Small intestine (tissue), 7 donors: Measurements from ENCODE around the gene NTRK2. TPM values are rescaled to one million over a fixed set of nuclear protein-coding genes. Genes with fewer than 3 reads are reported as not detected.

Experiments used
- DNase-seq, 2 donors: peaks; one replicate each; pipeline versions ENCODE4 v3.0.0 to v3.0.0-alpha.2; 2013
- FAIRE-seq: peaks from 2 replicates; lab custom pipeline; 2012; peaks lifted over from hg19 to GRCh38; lab: Jason Lieb, UNC
- H3K27ac ChIP-seq, 3 donors: one replicate each; pipeline ENCODE4 v1.5.1; 2013; ENCODE audit warnings: low read length in 2 of 3, mild to moderate bottlenecking in 2 of 3, control low read depth in 1 of 3, inconsistent platforms in 1 of 3, low read depth in 1 of 3, moderate library complexity in 1 of 3
- H3K27me3 ChIP-seq, 3 donors: one replicate each; pipeline ENCODE4 v1.6.1; 2013; ENCODE audit warnings: low read length in 3 of 3, inconsistent platforms in 1 of 3; ENCODE audit not compliant: control insufficient read depth in 3 of 3, insufficient read depth in 3 of 3
- H3K36me3 ChIP-seq, 3 donors: one replicate each; pipeline ENCODE4 v1.6.1; 2013; ENCODE audit warnings: low read length in 3 of 3, inconsistent platforms in 1 of 3, low read depth in 1 of 3, mild to moderate bottlenecking in 1 of 3, moderate library complexity in 1 of 3; ENCODE audit not compliant: control insufficient read depth in 3 of 3, insufficient read depth in 2 of 3
- H3K4me1 ChIP-seq, 3 donors: one replicate each; pipeline ENCODE4 v1.6.1; 2013; ENCODE audit warnings: low read length in 2 of 3, inconsistent platforms in 1 of 3, low read depth in 1 of 3, mild to moderate bottlenecking in 1 of 3, moderate library complexity in 1 of 3; ENCODE audit not compliant: control insufficient read depth in 3 of 3, insufficient read depth in 2 of 3
- H3K4me3 ChIP-seq, 3 donors: one replicate each; pipeline ENCODE4 v1.5.1; 2013; ENCODE audit warnings: low read length in 3 of 3, control low read depth in 1 of 3, inconsistent platforms in 1 of 3, low read depth in 1 of 3, mild to moderate bottlenecking in 1 of 3, moderate library complexity in 1 of 3
- H3K9me3 ChIP-seq, 2 donors: one replicate each; pipeline ENCODE4 v1.6.1; 2013; ENCODE audit warnings: low read depth in 1 of 2, low read length in 1 of 2; ENCODE audit not compliant: control insufficient read depth in 2 of 2, insufficient read depth in 1 of 2
- WGBS, 3 donors: extraction: QIAGEN DNeasy Blood & Tissue Kit; methylation state at CpG; one replicate each; pipeline ENCODE4 v1.1.7; 2013; 5-methylcytosine and 5-hydroxymethylcytosine counted together
- polyA plus RNA-seq, 4 donors: library from polyadenylated mRNA; stranded (reverse) in 3 of 4; unstranded in 1 of 4; fragments of 200-250 nt in 3 of 4; fragments of 120-200 nt in 1 of 4; gene quantifications; one replicate each; pipeline versions ENCODE4 v1.2.1 to v1.2.3, GENCODE V29; 2013
- donor health status: healthy with polysubstance abuse.
- donor health status: control.
- donor health status: control.
- donor health status: Bipolar disorder and iron deficiency.
- donor health status: healthy.

Gene NTRK2
- polyA plus RNA-seq, 4 donors = 0.16 to 1.1 TPM; not detected in 2

DNA sequence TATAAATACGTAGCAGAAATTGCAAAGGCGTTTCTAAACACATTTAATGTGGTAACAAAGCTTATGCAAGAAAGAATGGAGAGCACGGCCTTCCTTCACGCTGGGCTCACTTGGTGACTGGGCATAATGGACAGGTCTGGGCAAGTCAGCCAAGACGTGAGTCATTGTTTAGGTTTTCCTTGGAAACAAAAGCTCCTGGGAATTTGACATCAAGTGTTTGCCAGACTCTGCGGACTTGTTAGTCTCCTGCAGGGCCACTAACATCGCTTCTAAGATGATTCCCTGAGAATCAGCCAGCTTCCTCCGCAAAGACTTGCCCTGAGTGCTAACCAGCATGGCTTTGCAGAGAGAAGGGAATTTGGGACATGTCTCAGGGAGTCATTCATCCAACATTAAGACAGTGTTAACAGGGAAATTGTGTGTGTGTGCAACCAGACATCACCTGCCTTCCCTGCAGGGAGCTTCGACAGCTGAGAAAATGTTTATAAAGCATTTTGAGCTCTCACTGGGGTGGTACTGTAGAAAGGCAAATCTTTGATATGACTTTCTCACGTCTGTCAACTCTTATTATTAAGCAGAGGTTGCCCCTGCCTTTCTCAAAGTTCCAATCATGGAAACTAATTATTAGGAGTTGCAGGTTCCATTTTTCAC, 182.5 kb downstream of the NTRK2 start:
- Histone ChIP-seq H3K36me3 (no peaks in the 10 kb centered on the region), H3K27ac (no peak overlapping the region), H3K9me3 (no peaks in the 10 kb centered on the region), H3K4me3 (no peak overlapping the region), H3K27me3 (no peaks in the 10 kb centered on the region), H3K4me1 (no peaks in the 10 kb centered on the region)
- FAIRE-seq (no peak), DNase-seq (no peak)
- 77 to 79% (median 78%) methylated on average over 10 of the region's 10 CpGs for WGBS, 3 donors

- Histone ChIP-seq H3K9me3 (no peaks in the 10 kb centered on the region), H3K27me3 (no peaks in the 10 kb centered on the region), H3K4me1 (no peaks in the 10 kb centered on the region), H3K4me3 (no peak overlapping the region), H3K27ac (no peak overlapping the region), H3K36me3 (no peaks in the 10 kb centered on the region)
- WGBS, 3 donors = 85 to 93% (median 87%) methylated on average over 1 of the region's 1 CpG
- FAIRE-seq = no peak
- DNase-seq = no peak
Measured at GRCh38 chr9:84852617-84853301, 183.2 kb downstream of the NTRK2 start.

- H3K27me3 ChIP-seq = peaks cover 0 to 2% (median 0%) of the 10 kb centered on the region in 3 donors
- no peak for FAIRE-seq
- WGBS, 3 donors = 79 to 80% (median 79%) methylated on average over 4 of the region's 4 CpGs
- H3K36me3 ChIP-seq = no peaks in the 10 kb centered on the region
- H3K4me3 ChIP-seq = no peak overlapping the region
- H3K9me3 ChIP-seq = no peaks in the 10 kb centered on the region
- no peak overlapping the region for H3K27ac ChIP-seq
- DNase-seq = no peak
- H3K4me1 ChIP-seq = no peaks in the 10 kb centered on the region
Measured at GRCh38 chr9:84856181-84856632, 186.7 kb downstream of the NTRK2 start.

DNA sequence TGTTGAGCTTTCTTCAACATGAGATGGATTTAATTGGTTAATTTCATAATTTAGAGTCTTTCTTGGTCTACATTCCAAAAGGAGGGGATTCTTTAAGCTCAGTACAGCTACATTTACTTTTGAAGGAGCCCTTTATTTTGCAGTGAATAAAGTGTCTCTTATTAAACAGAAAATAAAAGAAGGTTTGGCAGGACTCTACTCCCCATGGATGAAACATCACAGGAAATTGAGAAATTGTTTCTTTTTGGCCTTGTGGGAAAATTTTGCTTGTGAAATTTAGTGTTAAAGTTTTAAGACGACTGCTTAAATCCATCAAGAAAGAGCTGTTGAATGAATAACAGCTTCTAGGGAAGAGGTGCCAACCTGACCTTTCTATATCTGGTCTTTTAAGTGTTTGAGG, 187.7 kb downstream of the NTRK2 start:
- Histone ChIP-seq H3K4me1 (no peaks in the 10 kb centered on the region), H3K9me3 (no peaks in the 10 kb centered on the region), H3K36me3 (no peaks in the 10 kb centered on the region), H3K27ac (no peak overlapping the region), H3K4me3 (no peak overlapping the region), H3K27me3 (peaks cover 0 to 2% (median 0%) of the 10 kb centered on the region in 3 donors)
- DNase-seq = no peak
- 52 to 73% (median 58%) methylated on average over 1 of the region's 1 CpG for WGBS, 3 donors
- FAIRE-seq = no peak

- no peak overlapping the region for H3K27ac ChIP-seq
- H3K9me3 ChIP-seq = no peaks in the 10 kb centered on the region
- FAIRE-seq (no peak), DNase-seq (no peak)
- no peak overlapping the region for H3K4me3 ChIP-seq
- WGBS, 3 donors = 67 to 84% (median 73%) methylated on average over 6 of the region's 6 CpGs
- peaks cover 0 to 2% (median 0%) of the 10 kb centered on the region in 3 donors for H3K27me3 ChIP-seq
- no peaks in the 10 kb centered on the region for H3K36me3 ChIP-seq
- no peaks in the 10 kb centered on the region for H3K4me1 ChIP-seq
Measured at GRCh38 chr9:84858364-84858763, 188.8 kb downstream of the NTRK2 start.

DNA sequence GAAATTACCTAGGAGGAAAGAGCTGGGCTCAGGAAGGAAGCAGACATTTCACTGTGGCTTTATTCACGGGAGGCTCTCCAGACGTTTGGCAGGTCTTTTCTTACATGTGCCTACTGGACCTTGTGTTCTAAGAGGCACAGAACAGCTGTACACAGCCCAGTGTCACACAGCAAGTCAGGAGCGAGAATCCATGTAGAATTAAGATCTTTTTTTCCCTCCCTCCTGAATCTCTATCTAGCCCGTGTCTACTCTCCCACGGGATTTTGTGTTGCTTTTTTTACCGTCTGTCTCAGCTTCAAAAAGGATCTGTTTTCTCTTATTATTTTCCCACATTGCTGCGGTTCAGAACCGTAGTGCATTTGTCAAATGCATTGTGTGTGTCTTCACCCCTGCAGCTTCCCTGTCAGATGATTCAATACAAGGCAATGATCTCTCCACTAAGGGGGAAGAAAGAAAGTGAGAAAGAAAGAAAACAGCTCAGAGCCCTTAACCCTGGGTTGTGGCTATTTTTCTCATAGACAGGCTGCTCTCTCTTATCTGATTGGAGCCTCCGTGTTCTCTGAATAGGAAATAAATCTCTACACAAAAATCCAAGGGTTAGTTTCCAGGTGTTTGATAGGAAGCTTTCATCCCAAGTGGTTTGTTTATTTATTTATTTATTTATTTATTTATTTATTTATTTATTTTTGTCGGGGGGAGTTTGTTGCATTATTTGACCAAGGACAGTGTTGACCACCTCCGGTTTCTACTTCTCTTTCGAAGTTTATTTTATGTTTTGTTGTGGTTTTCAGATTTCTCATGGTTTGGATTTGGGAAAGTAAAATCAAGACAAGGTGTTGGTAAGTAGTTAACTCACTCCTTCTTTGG, 191.0 kb downstream of the NTRK2 start:
- no peak for DNase-seq
- 77 to 83% (median 80%) methylated on average over 12 of the region's 12 CpGs for WGBS, 3 donors
- H3K4me1 ChIP-seq = no peaks in the 10 kb centered on the region
- no peak overlapping the region for H3K27ac ChIP-seq
- H3K9me3 ChIP-seq = no peaks in the 10 kb centered on the region
- peaks cover 0 to 2% (median 0%) of the 10 kb centered on the region in 3 donors for H3K27me3 ChIP-seq
- no peaks in the 10 kb centered on the region for H3K36me3 ChIP-seq
- no peak overlapping the region for H3K4me3 ChIP-seq
- no peak for FAIRE-seq

- H3K27ac ChIP-seq = no peak overlapping the region
- H3K27me3 ChIP-seq = peaks cover 0 to 2% (median 0%) of the 10 kb centered on the region in 3 donors
- no peak for DNase-seq
- H3K36me3 ChIP-seq = no peaks in the 10 kb centered on the region
- H3K9me3 ChIP-seq = no peaks in the 10 kb centered on the region
- no peaks in the 10 kb centered on the region for H3K4me1 ChIP-seq
- no peak for FAIRE-seq
- no peak overlapping the region for H3K4me3 ChIP-seq
- 81 to 89% (median 87%) methylated on average over 4 of the region's 4 CpGs for whole genome bisulfite sequencing, 3 donors
Measured at GRCh38 chr9:84861455-84861854, 191.9 kb downstream of the NTRK2 start.

GRCh38 chr9:84862308-84862707, 192.8 kb downstream of the NTRK2 start:
- H3K4me3 ChIP-seq = no peak overlapping the region
- no peak for FAIRE-seq
- H3K4me1 ChIP-seq = no peaks in the 10 kb centered on the region
- no peaks in the 10 kb centered on the region for H3K9me3 ChIP-seq
- no peaks in the 10 kb centered on the region for H3K36me3 ChIP-seq
- H3K27me3 ChIP-seq = peaks cover 0 to 2% (median 0%) of the 10 kb centered on the region in 3 donors
- H3K27ac ChIP-seq = no peak overlapping the region
- no peak for DNase-seq
- 90 to 92% (median 92%) methylated on average over 7 of the region's 7 CpGs for WGBS, 3 donors
